Thoracic aorta (tissue), 2 donors: ENCODE measurements around the gene NUP160. TPM values are rescaled to one million over a fixed set of nuclear protein-coding genes. Genes with fewer than 3 reads are reported as not detected.
"Not testable (repeated sequence)": the region's sequence is repeated elsewhere in the genome, so short reads cannot be mapped to it uniquely, and the experiment has no call there.

Experiments used
- ATAC-seq: fragments of 150-250 bp; one replicate; pipeline ENCODE4 v1.8.0; 2017; ENCODE audit warnings: low read depth; ENCODE audit not compliant: insufficient number of reproducible peaks, low FRiP score
- DNase-seq: peaks from one replicate; pipeline ENCODE4 v3.0.0-alpha.2; 2020; ENCODE audit warnings: low spot score
- H3K27ac ChIP-seq, 2 donors: fragments of 200-600 bp; sonication (generic); 1 replicate in 1 of 2; 2 replicates in 1 of 2; pipeline ENCODE4 v1.5.1; 2016; ENCODE audit warnings: mild to moderate bottlenecking in 2 of 2, moderate library complexity in 2 of 2
- H3K27me3 ChIP-seq: fragments of 200-600 bp; sonication (generic); replicated peaks from 2 replicates; pipeline ENCODE4 v1.6.0; 2016; ENCODE audit warnings: mild to moderate bottlenecking; ENCODE audit not compliant: insufficient read depth
- H3K36me3 ChIP-seq: fragments of 200-600 bp; sonication (generic); one replicate; pipeline ENCODE4 v1.5.1; 2016
- H3K4me1 ChIP-seq, 2 donors: fragments of 200-600 bp; sonication (generic); 1 replicate in 1 of 2; 2 replicates in 1 of 2; pipeline versions ENCODE4 v1.5.1 to v1.6.0; 2016; ENCODE audit warnings: low read depth in 2 of 2, mild to moderate bottlenecking in 1 of 2; ENCODE audit not compliant: control insufficient read depth in 1 of 2
- H3K4me3 ChIP-seq: fragments of 200-600 bp; sonication (generic); 2 replicates; pipeline ENCODE4 v1.5.1; 2016; ENCODE audit warnings: mild to moderate bottlenecking
- H3K9me3 ChIP-seq: fragments of 200-600 bp; sonication (generic); 2 replicates; pipeline ENCODE4 v1.5.1; 2016
- CTCF ChIP-seq: fragments of 200-600 bp; sonication (generic); IDR thresholded peaks from one replicate; pipeline ENCODE4 v1.5.1; 2019; ENCODE audit warnings: antibody characterized with exemption
- total RNA-seq, 2 donors: library from RNA; depleted of rRNA; stranded (reverse); fragments of >200 nt; gene quantifications; one replicate each; pipeline versions ENCODE4 v1.1.0 to v1.2.3, GENCODE V29; 2016

NUP160 gene
- total RNA-seq, 2 donors from 2014 or later, result 22.2 to 40.8 TPM

- Histone ChIP-seq H3K36me3 (peaks cover 8% of the 10 kb centered on the region), H3K27ac (no peak overlapping the region), H3K9me3 (no peaks in the 10 kb centered on the region), H3K4me1 (peaks cover 0 to 9% of the 10 kb centered on the region in 2 donors), H3K27me3 (no peaks in the 10 kb centered on the region), H3K4me3 (no peak overlapping the region)
- DNase-seq, result no peak
- no peak for TF ChIP-seq CTCF
- ATAC-seq, result no peak
These were observed 72.8 kb downstream of the NUP160 start for GRCh38 chr11:47775240-47775869.

- Histone ChIP-seq H3K27ac (no peak overlapping the region), H3K9me3 (no peaks in the 10 kb centered on the region), H3K27me3 (no peaks in the 10 kb centered on the region), H3K4me1 (no peaks in the 10 kb centered on the region), H3K4me3 (no peak overlapping the region), H3K36me3 (no peaks in the 10 kb centered on the region)
- DNase-seq, result no peak
- TF ChIP-seq CTCF, result no peak
- ATAC-seq, result no peak
These were observed 74.3 kb downstream of the NUP160 start for GRCh38 chr11:47773882-47774281.

GRCh38 chr11:47769556-47769955, 78.6 kb downstream of the NUP160 start:
- H3K27me3 ChIP-seq, ATAC-seq, H3K9me3 ChIP-seq, H3K4me3 ChIP-seq, DNase-seq, H3K36me3 ChIP-seq: not testable (repeated sequence)
- H3K27ac ChIP-seq, result peak overlapping the region in 1 of 2 donors; percentile 98
- H3K4me1 ChIP-seq, result peaks cover 17 to 25% of the 10 kb centered on the region in 2 donors

- DNase-seq, result no peak
- no peak for TF ChIP-seq CTCF
These were observed 80.0 kb downstream of the NUP160 start for GRCh38 chr11:47768101-47768612.

GRCh38 chr11:47766509-47767227, 81.5 kb downstream of the NUP160 start:
- H3K27me3 ChIP-seq, result no peaks in the 10 kb centered on the region
- H3K9me3 ChIP-seq, result no peaks in the 10 kb centered on the region
- peaks cover 18 to 26% of the 10 kb centered on the region in 2 donors for H3K4me1 ChIP-seq
- peaks cover 14% of the 10 kb centered on the region for H3K36me3 ChIP-seq
- TF ChIP-seq CTCF, result no peak
- H3K27ac ChIP-seq, result peak overlapping the region; percentile 97 to 98
- ATAC-seq, result no peak
- peak overlapping the region; percentile 89 for H3K4me3 ChIP-seq
- DNase-seq, result no peak

More at GRCh38 chr11:47768101-47768612, 80.0 kb downstream of the NUP160 start:
- Histone ChIP-seq H3K27me3 (no peaks in the 10 kb centered on the region), H3K4me3 (peak overlapping the region; percentile 89), H3K36me3 (peaks cover 3% of the 10 kb centered on the region), H3K27ac (peak overlapping the region; percentile 94 to 98), H3K9me3 (no peaks in the 10 kb centered on the region), H3K4me1 (peaks cover 18 to 26% of the 10 kb centered on the region in 2 donors)
- ATAC-seq, result peak; percentile 57
